Activated naive CD4-positive, alpha-beta T cell treated with anti-CD3 and anti-CD28 coated beads, Interleukin-2, amount 10 ng/mL, durations not matched to agents 7 days and 5 days (primary cell): ENCODE results near the gene RPL22L1.
A peak's percentile ranks its signal among the peaks of the same experiment; 100 is the strongest.
"Not testable (repeated sequence)": the region's sequence is repeated elsewhere in the genome, so short reads cannot be mapped to it uniquely, and the experiment has no call there.

Experiments used
- CTCF ChIA-PET: fragments of 350-600 bp; sonication (Branson Sonifier 250); formaldehyde crosslinking; loops from one replicate; lab custom pipeline; 2021; ENCODE audit warnings: antibody characterized with exemption; lab: Charles Lee
- DNase-seq: peaks from one replicate; pipeline ENCODE4 v3.0.0-alpha.2; 2020
- H3K27ac Mint-ChIP-seq: one replicate; pipeline ENCODE4 v1.8.0; 2021; ENCODE audit warnings: mild to moderate bottlenecking, moderate library complexity, mixed read lengths
- H3K27me3 Mint-ChIP-seq: one replicate; pipeline ENCODE4 v1.8.0; 2021; ENCODE audit warnings: mild to moderate bottlenecking, mixed read lengths
- H3K36me3 Mint-ChIP-seq: one replicate; pipeline ENCODE4 v1.8.0; 2021; ENCODE audit warnings: mixed read lengths
- H3K4me1 Mint-ChIP-seq: one replicate; pipeline ENCODE4 v1.8.0; 2021; ENCODE audit warnings: mixed read lengths
- H3K4me3 Mint-ChIP-seq: one replicate; pipeline ENCODE4 v1.8.0; 2021; ENCODE audit warnings: mild to moderate bottlenecking, moderate library complexity, mixed read lengths
- H3K9me3 Mint-ChIP-seq: one replicate; pipeline ENCODE4 v1.8.0; 2021; ENCODE audit warnings: mixed read lengths

Gene RPL22L1

GRCh38 chr3:170897199-170897598 lies 27.2 kb upstream of the RPL22L1 start:
- H3K9me3 Mint-ChIP-seq, H3K27ac Mint-ChIP-seq, H3K27me3 Mint-ChIP-seq, CTCF ChIA-PET, H3K4me3 Mint-ChIP-seq, H3K4me1 Mint-ChIP-seq, H3K36me3 Mint-ChIP-seq, DNase-seq: not testable (repeated sequence)

GRCh38 chr3:170896781-170897180 lies 26.8 kb upstream of the RPL22L1 start:
- Mint-ChIP-seq H3K27ac (no peak overlapping the region), H3K4me1 (no peaks in the 10 kb centered on the region), H3K4me3 (no peak overlapping the region), H3K36me3 (peaks cover 6% of the 10 kb centered on the region), H3K27me3 (no peaks in the 10 kb centered on the region), H3K9me3 (no peaks in the 10 kb centered on the region)
- CTCF ChIA-PET: no interaction called here
- no peak for DNase-seq

- CTCF ChIA-PET, H3K27ac Mint-ChIP-seq, H3K4me1 Mint-ChIP-seq, DNase-seq, H3K36me3 Mint-ChIP-seq, H3K4me3 Mint-ChIP-seq, H3K27me3 Mint-ChIP-seq, H3K9me3 Mint-ChIP-seq: not testable (repeated sequence)
Measured at GRCh38 chr3:170896333-170896732, 26.3 kb upstream of the RPL22L1 start.

GRCh38 chr3:170893895-170894294 lies 23.9 kb upstream of the RPL22L1 start:
- Mint-ChIP-seq H3K36me3 (peaks cover 6% of the 10 kb centered on the region), H3K9me3 (no peaks in the 10 kb centered on the region), H3K4me3 (no peak overlapping the region), H3K27me3 (no peaks in the 10 kb centered on the region), H3K27ac (no peak overlapping the region), H3K4me1 (no peaks in the 10 kb centered on the region)
- DNase-seq: no peak
- CTCF ChIA-PET: no interaction called here

GRCh38 chr3:170889630-170890029 lies 19.6 kb upstream of the RPL22L1 start:
- Mint-ChIP-seq H3K4me3 (no peak overlapping the region), H3K9me3 (no peaks in the 10 kb centered on the region), H3K36me3 (no peaks in the 10 kb centered on the region), H3K27ac (no peak overlapping the region), H3K27me3 (peaks cover 4% of the 10 kb centered on the region), H3K4me1 (no peaks in the 10 kb centered on the region)
- DNase-seq: no peak
- CTCF ChIA-PET: no interaction called here

- Mint-ChIP-seq H3K27me3 (peaks cover 4% of the 10 kb centered on the region), H3K9me3 (no peaks in the 10 kb centered on the region), H3K36me3 (no peaks in the 10 kb centered on the region), H3K4me3 (no peak overlapping the region), H3K4me1 (no peaks in the 10 kb centered on the region), H3K27ac (no peak overlapping the region)
- CTCF ChIA-PET: no interaction called here
- DNase-seq: no peak
Measured at GRCh38 chr3:170889132-170889531, 19.1 kb upstream of the RPL22L1 start.

- not testable (repeated sequence) for H3K4me3 Mint-ChIP-seq, H3K9me3 Mint-ChIP-seq, H3K36me3 Mint-ChIP-seq, H3K27ac Mint-ChIP-seq, H3K4me1 Mint-ChIP-seq, DNase-seq, H3K27me3 Mint-ChIP-seq
- CTCF ChIA-PET: interaction anchor here (0.9 kb wide), 1 partner anchor 21 kb away, joined by 3 read pairs; no protein-coding TSS in a partner anchor
Measured at GRCh38 chr3:170884109-170884930, 14.3 kb upstream of the RPL22L1 start.

GRCh38 chr3:170878688-170879087 lies 8.7 kb upstream of the RPL22L1 start:
- H3K27ac Mint-ChIP-seq, CTCF ChIA-PET, H3K4me1 Mint-ChIP-seq, H3K27me3 Mint-ChIP-seq, H3K9me3 Mint-ChIP-seq, DNase-seq, H3K4me3 Mint-ChIP-seq, H3K36me3 Mint-ChIP-seq: not testable (repeated sequence)

GRCh38 chr3:170877311-170877710 lies 7.3 kb upstream of the RPL22L1 start:
- CTCF ChIA-PET, H3K4me3 Mint-ChIP-seq, H3K9me3 Mint-ChIP-seq, H3K36me3 Mint-ChIP-seq, H3K27ac Mint-ChIP-seq, H3K27me3 Mint-ChIP-seq, DNase-seq, H3K4me1 Mint-ChIP-seq: not testable (repeated sequence)

- H3K9me3 Mint-ChIP-seq: no peaks in the 10 kb centered on the region
- H3K27me3 Mint-ChIP-seq: peaks cover 4% of the 10 kb centered on the region
- no peaks in the 10 kb centered on the region for H3K4me1 Mint-ChIP-seq
- H3K4me3 Mint-ChIP-seq: no peak overlapping the region
- no peak for DNase-seq
- H3K27ac Mint-ChIP-seq: no peak overlapping the region
- H3K36me3 Mint-ChIP-seq: no peaks in the 10 kb centered on the region
- CTCF ChIA-PET: interaction anchor here (0.7 kb wide), 1 partner anchor 313 kb away, joined by 3 read pairs; no protein-coding TSS in a partner anchor
Measured at GRCh38 chr3:170876537-170876936, 6.5 kb upstream of the RPL22L1 start.

GRCh38 chr3:170869239-170869590 lies 780 bp downstream of the RPL22L1 start:
- Mint-ChIP-seq H3K4me1 (peaks cover 33% of the 10 kb centered on the region), H3K27me3 (peaks cover 4% of the 10 kb centered on the region), H3K9me3 (no peaks in the 10 kb centered on the region), H3K36me3 (peaks cover 37% of the 10 kb centered on the region), H3K27ac (peak overlapping the region; percentile 94), H3K4me3 (peak overlapping the region; percentile 87)
- CTCF ChIA-PET: no interaction called here
- DNase-seq: no peak

GRCh38 chr3:170868577-170869238 lies 1.3 kb downstream of the RPL22L1 start:
- peaks cover 2% of the 10 kb centered on the region for H3K27me3 Mint-ChIP-seq
- no peak for DNase-seq
- peak overlapping the region; percentile 87 for H3K4me3 Mint-ChIP-seq
- CTCF ChIA-PET: interaction anchor here (1.0 to 1.1 kb wide), 2 partner anchors 20 to 455 kb away, joined by 3 read pairs; no protein-coding TSS in a partner anchor
- H3K27ac Mint-ChIP-seq: peak overlapping the region; percentile 94
- no peaks in the 10 kb centered on the region for H3K9me3 Mint-ChIP-seq
- H3K36me3 Mint-ChIP-seq: peaks cover 40% of the 10 kb centered on the region
- H3K4me1 Mint-ChIP-seq: peaks cover 33% of the 10 kb centered on the region

- CTCF ChIA-PET: interaction anchor here (1.0 to 1.1 kb wide), 2 partner anchors 19 to 453 kb away, joined by 3 read pairs; no protein-coding TSS in a partner anchor
- H3K27ac Mint-ChIP-seq: no peak overlapping the region
- no peak for DNase-seq
- no peaks in the 10 kb centered on the region for H3K27me3 Mint-ChIP-seq
- no peaks in the 10 kb centered on the region for H3K9me3 Mint-ChIP-seq
- peaks cover 40% of the 10 kb centered on the region for H3K36me3 Mint-ChIP-seq
- H3K4me3 Mint-ChIP-seq: peak overlapping the region; percentile 37
- peaks cover 33% of the 10 kb centered on the region for H3K4me1 Mint-ChIP-seq
Measured at GRCh38 chr3:170867143-170867937, 2.7 kb downstream of the RPL22L1 start.

- no peaks in the 10 kb centered on the region for H3K9me3 Mint-ChIP-seq
- peaks cover 33% of the 10 kb centered on the region for H3K4me1 Mint-ChIP-seq
- peaks cover 40% of the 10 kb centered on the region for H3K36me3 Mint-ChIP-seq
- no peak overlapping the region for H3K27ac Mint-ChIP-seq
- DNase-seq: no peak
- CTCF ChIA-PET: no interaction called here
- H3K4me3 Mint-ChIP-seq: no peak overlapping the region
- no peaks in the 10 kb centered on the region for H3K27me3 Mint-ChIP-seq
Measured at GRCh38 chr3:170866499-170866898, 3.5 kb downstream of the RPL22L1 start.
